Glomerular endothelial cell (primary cell): ENCODE results near the gene RP2. TPM values are rescaled to one million over a fixed set of nuclear protein-coding genes. Genes with fewer than 3 reads are reported as not detected.

Experiments used
- DNase-seq: peaks from one replicate; pipeline ENCODE4 v3.0.0-alpha.2; 2011; ENCODE audit warnings: low read depth, low spot score; ENCODE audit errors: extremely low read depth
- total RNA-seq: library from RNA; depleted of rRNA; stranded (reverse); fragments of >200 nt; gene quantifications from 2 replicates; pipeline ENCODE4 v1.2.3, GENCODE V29; 2015

Gene RP2
- total RNA-seq: 18.6 and 29.1 TPM in 2 replicates

GRCh38 chrX:46836701-46837557 lies at the start of gene RP2:
TSS of gene RP2 (plus strand) at chrX:46837043. CDS start at chrX:46837101, 58 bp downstream.
- no peak for DNase-seq

GRCh38 chrX:46788902-46789301 lies 47.9 kb upstream of the RP2 start:
- no peak for DNase-seq

- DNase-seq: peak; percentile 56
These were observed 44.7 kb upstream of the RP2 start for GRCh38 chrX:46791927-46792809.

GRCh38 chrX:46792810-46793188 lies 44.0 kb upstream of the RP2 start:
- no peak for DNase-seq

- no peak for DNase-seq
These were observed 43.3 kb upstream of the RP2 start for GRCh38 chrX:46793386-46794143.

GRCh38 chrX:46796574-46797191 lies 40.2 kb upstream of the RP2 start:
- no peak for DNase-seq

GRCh38 chrX:46803140-46803539 lies 33.7 kb upstream of the RP2 start:
- DNase-seq: no peak

- DNase-seq: no peak
These were observed 31.6 kb upstream of the RP2 start for GRCh38 chrX:46805270-46805669.

GRCh38 chrX:46811121-46811520 lies 25.7 kb upstream of the RP2 start:
- no peak for DNase-seq

GRCh38 chrX:46812445-46812844 lies 24.4 kb upstream of the RP2 start:
- no peak for DNase-seq

- no peak for DNase-seq
These were observed 21.9 kb upstream of the RP2 start for GRCh38 chrX:46814966-46815365.

GRCh38 chrX:46819136-46819535 lies 17.7 kb upstream of the RP2 start:
- DNase-seq: no peak

GRCh38 chrX:46820391-46821100 lies 16.3 kb upstream of the RP2 start:
- DNase-seq: no peak

- no peak for DNase-seq
These were observed 13.4 kb upstream of the RP2 start for GRCh38 chrX:46823481-46823880.

- no peak for DNase-seq
These were observed 5.0 kb upstream of the RP2 start for GRCh38 chrX:46831765-46832327.

GRCh38 chrX:46837558-46838485 lies 979 bp downstream of the RP2 start:
- DNase-seq: no peak

GRCh38 chrX:46838486-46838870 lies 1.6 kb downstream of the RP2 start:
- no peak for DNase-seq

- no peak for DNase-seq
These were observed 2.2 kb downstream of the RP2 start for GRCh38 chrX:46838974-46839480.
